C4-2B (cell line): ENCODE data around the gene ARMC8.

Source experiments
- CTCF ChIP-seq: fragments of 450-650 bp; conservative IDR thresholded peaks from 2 replicates; pipeline ENCODE4 v1.5.1; 2017; ENCODE audit warnings: mild to moderate bottlenecking
- ZFX ChIP-seq: fragments of 450-650 bp; IDR thresholded peaks from 2 replicates; pipeline ENCODE4 v1.6.1; 2017

GRCh38 chr3:138137861-138138260 is 49.2 kb upstream of the ARMC8 start:
- TF ChIP-seq CTCF (no peak), ZFX (no peak)
